ENCODE measurements around the gene PFKFB4. TPM values are rescaled to one million over a fixed set of nuclear protein-coding genes. Genes with fewer than 3 reads are reported as not detected.

PFKFB4 gene
- total RNA-seq, 1 donor: 12.3 TPM

DNA sequence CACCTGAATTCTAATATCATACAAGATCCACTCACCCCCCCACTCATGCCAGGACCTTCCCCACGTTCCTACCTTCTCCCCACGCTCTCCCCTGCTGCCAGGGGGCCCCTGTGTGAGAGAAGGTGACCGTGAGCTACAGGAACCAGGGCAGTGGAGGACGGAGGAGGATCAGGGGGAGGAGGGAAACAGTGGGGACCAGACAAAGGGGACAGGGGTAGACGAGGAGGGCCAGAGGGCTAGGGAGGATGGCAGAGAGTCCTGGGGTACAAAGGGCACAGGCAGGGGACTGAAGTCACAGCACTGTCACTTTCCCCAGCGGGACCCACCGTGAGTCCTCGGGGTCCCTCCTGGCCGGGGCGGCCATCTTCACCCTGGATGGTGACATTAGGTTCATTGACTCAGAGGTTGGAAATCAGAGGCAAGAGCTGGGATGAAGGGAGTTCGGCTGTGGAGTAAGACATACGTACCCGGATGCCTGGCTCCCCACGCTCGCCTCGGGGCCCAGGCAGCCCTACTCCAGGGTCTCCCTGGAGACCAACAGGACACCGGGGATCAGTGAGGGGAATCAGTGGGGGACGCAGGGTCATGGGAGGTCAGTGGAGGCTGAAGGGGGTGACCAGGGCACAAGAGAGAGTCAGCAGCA, 13.3 kb upstream of the PFKFB4 start:
- Histone ChIP-seq H3K27ac (ENCODE audit: low read depth, low read length) (no peak overlapping the region), H4K20me1 (ENCODE audit: insufficient read depth, low read length) (no peaks in the 10 kb centered on the region), H3K9me3 (ENCODE audit: low read depth, low read length) (no peaks in the 10 kb centered on the region), H3K27me3 (ENCODE audit: insufficient read depth, low read length) (no peaks in the 10 kb centered on the region), H3K36me3 (ENCODE audit: insufficient read depth, low read length) (no peaks in the 10 kb centered on the region), H2AFZ (ENCODE audit: low read length) (no peak overlapping the region), H3K4me1 (ENCODE audit: insufficient read depth, low read length) (peaks cover 14% of the 10 kb centered on the region), H3K79me2 (ENCODE audit: insufficient read depth, low read length) (no peaks in the 10 kb centered on the region), H3K4me2 (ENCODE audit: insufficient read depth, low read length) (no peak overlapping the region), H3K4me3 (ENCODE audit: insufficient read depth, low read length) (no peak overlapping the region)
- TF ChIP-seq, protein P1, sequence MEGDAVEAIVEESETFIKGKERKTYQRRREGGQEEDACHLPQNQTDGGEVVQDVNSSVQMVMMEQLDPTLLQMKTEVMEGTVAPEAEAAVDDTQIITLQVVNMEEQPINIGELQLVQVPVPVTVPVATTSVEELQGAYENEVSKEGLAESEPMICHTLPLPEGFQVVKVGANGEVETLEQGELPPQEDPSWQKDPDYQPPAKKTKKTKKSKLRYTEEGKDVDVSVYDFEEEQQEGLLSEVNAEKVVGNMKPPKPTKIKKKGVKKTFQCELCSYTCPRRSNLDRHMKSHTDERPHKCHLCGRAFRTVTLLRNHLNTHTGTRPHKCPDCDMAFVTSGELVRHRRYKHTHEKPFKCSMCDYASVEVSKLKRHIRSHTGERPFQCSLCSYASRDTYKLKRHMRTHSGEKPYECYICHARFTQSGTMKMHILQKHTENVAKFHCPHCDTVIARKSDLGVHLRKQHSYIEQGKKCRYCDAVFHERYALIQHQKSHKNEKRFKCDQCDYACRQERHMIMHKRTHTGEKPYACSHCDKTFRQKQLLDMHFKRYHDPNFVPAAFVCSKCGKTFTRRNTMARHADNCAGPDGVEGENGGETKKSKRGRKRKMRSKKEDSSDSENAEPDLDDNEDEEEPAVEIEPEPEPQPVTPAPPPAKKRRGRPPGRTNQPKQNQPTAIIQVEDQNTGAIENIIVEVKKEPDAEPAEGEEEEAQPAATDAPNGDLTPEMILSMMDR (IDR thresholded peaks at IDR 0.05; ENCODE audit: extremely low read depth, low read depth, low read length): no peak
- DNase-seq (ENCODE audit: insufficient read length, low spot score, missing footprints): peak; percentile 53

DNA sequence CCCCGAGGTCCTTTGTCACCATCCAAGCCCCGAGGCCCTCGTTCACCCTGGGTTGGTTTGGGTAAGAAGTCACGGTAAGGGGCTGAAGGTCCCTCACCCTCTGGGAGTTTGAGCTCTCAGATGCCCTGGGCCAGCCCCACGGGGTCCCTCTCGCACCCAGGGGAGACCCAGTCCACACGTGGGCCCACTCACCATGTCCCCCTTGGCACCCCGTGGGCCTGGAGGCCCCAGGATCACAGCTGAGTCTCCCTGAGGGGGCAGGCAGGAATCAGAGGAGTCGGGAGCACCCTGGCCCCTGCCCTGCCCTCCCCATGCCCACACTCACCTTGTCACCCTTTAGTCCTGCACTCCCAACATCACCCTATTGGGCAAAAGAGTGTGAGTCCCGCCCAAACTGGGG, 12.8 kb upstream of the PFKFB4 start:
- no peak overlapping the region for H2AFZ ChIP-seq (ENCODE audit: low read length)
- no peaks in the 10 kb centered on the region for H3K79me2 ChIP-seq (ENCODE audit: insufficient read depth, low read length)
- H3K27me3 ChIP-seq (ENCODE audit: insufficient read depth, low read length): no peaks in the 10 kb centered on the region
- H3K27ac ChIP-seq (ENCODE audit: low read depth, low read length): no peak overlapping the region
- H3K4me1 ChIP-seq (ENCODE audit: insufficient read depth, low read length): peaks cover 19% of the 10 kb centered on the region
- no peak for DNase-seq (ENCODE audit: insufficient read length, low spot score, missing footprints)
- TF ChIP-seq, protein P1 (IDR thresholded peaks at IDR 0.05; ENCODE audit: extremely low read depth, low read depth, low read length): no peak
- no peak overlapping the region for H3K4me3 ChIP-seq (ENCODE audit: insufficient read depth, low read length)
- no peaks in the 10 kb centered on the region for H3K36me3 ChIP-seq (ENCODE audit: insufficient read depth, low read length)
- no peaks in the 10 kb centered on the region for H3K9me3 ChIP-seq (ENCODE audit: low read depth, low read length)
- no peak overlapping the region for H3K4me2 ChIP-seq (ENCODE audit: insufficient read depth, low read length)
- H4K20me1 ChIP-seq (ENCODE audit: insufficient read depth, low read length): no peaks in the 10 kb centered on the region

DNA sequence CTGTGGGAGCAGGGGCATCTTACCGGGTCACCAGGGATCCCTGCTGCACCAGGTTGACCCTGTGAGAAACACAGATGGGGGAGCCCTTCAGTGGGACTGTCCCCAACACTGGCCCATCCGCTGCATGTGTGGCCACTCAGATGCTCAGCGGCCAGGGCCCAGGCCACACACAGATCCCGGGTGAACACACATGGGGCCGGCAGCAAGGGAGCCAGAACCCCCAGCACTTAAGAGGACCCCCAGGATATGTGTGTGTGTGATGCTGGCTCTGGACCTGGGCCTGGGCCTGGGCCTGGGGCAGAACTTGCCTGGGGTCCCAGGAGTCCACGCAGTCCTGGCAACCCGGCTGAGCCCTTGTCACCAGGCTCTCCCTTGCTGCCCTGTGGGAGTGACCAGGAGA, 11.9 kb upstream of the PFKFB4 start:
- Histone ChIP-seq H3K4me2 (ENCODE audit: insufficient read depth, low read length) (no peak overlapping the region), H3K27ac (ENCODE audit: low read depth, low read length) (no peak overlapping the region), H3K79me2 (ENCODE audit: insufficient read depth, low read length) (no peaks in the 10 kb centered on the region), H4K20me1 (ENCODE audit: insufficient read depth, low read length) (no peaks in the 10 kb centered on the region), H3K4me3 (ENCODE audit: insufficient read depth, low read length) (no peak overlapping the region), H3K9me3 (ENCODE audit: low read depth, low read length) (no peaks in the 10 kb centered on the region), H3K27me3 (ENCODE audit: insufficient read depth, low read length) (no peaks in the 10 kb centered on the region), H3K36me3 (ENCODE audit: insufficient read depth, low read length) (no peaks in the 10 kb centered on the region), H2AFZ (ENCODE audit: low read length) (no peak overlapping the region), H3K4me1 (ENCODE audit: insufficient read depth, low read length) (peaks cover 28% of the 10 kb centered on the region)
- no peak for DNase-seq (ENCODE audit: insufficient read length, low spot score, missing footprints)
- TF ChIP-seq, protein P1 (IDR thresholded peaks at IDR 0.05; ENCODE audit: extremely low read depth, low read depth, low read length): no peak

DNA sequence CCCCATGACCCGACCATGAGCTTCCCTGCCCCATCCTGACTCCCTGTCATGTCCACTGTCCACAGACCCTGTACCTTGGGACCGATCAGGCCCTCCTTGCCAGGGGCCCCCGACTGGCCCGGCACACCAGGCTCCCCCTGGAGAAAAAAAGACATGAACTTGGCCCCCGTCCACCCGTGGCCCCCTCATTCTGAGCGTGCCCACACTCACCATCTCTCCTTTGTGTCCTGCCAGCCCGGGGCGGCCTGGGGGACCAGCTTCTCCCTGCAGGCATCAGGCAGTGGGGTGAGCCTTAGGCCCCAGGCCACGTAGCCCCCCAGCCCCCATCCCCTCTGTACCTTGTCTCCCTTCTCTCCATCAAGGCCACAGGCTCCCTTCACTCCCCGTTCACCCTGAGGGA, 10.9 kb upstream of the PFKFB4 start:
- no peaks in the 10 kb centered on the region for H3K79me2 ChIP-seq (ENCODE audit: insufficient read depth, low read length)
- H2AFZ ChIP-seq (ENCODE audit: low read length): no peak overlapping the region
- peaks cover 34% of the 10 kb centered on the region for H3K4me1 ChIP-seq (ENCODE audit: insufficient read depth, low read length)
- TF ChIP-seq, protein P1 (IDR thresholded peaks at IDR 0.05; ENCODE audit: extremely low read depth, low read depth, low read length): no peak
- no peak overlapping the region for H3K4me2 ChIP-seq (ENCODE audit: insufficient read depth, low read length)
- DNase-seq (ENCODE audit: insufficient read length, low spot score, missing footprints): peak; percentile 32
- H3K4me3 ChIP-seq (ENCODE audit: insufficient read depth, low read length): no peak overlapping the region
- no peaks in the 10 kb centered on the region for H4K20me1 ChIP-seq (ENCODE audit: insufficient read depth, low read length)
- no peak overlapping the region for H3K27ac ChIP-seq (ENCODE audit: low read depth, low read length)
- no peaks in the 10 kb centered on the region for H3K27me3 ChIP-seq (ENCODE audit: insufficient read depth, low read length)
- no peaks in the 10 kb centered on the region for H3K36me3 ChIP-seq (ENCODE audit: insufficient read depth, low read length)
- no peaks in the 10 kb centered on the region for H3K9me3 ChIP-seq (ENCODE audit: low read depth, low read length)
